GM18858 (cell line): Measurements from ENCODE around the gene TMEM38A.

Source experiments
- ATAC-seq: cut with Tn5 transposase; IDR thresholded peaks from one replicate; pipeline ENCODE4 v1.9.1; 2021; ENCODE audit not compliant: unreplicated experiment

TMEM38A gene

DNA sequence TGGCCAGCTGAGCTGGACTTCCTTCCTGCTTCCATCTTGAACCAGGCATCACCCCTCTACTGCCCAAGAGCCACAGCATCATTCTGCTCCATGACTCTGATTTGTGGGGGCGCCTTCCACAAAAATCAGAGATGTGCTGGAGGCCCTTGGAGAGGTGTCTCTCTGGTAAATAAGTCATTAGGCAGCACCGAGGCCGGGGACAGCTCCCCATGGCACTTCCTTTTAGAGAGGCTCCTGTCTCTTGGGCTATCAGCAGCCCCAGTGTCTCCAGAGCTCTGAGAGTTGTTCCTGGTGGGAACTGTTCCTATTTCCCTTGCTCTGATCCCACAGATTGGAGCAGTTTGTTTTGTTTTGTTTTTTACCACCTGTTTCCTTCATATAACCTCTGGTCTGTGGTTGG lies 78.6 kb downstream of the TMEM38A start:
- no peak for ATAC-seq
